Uterus (tissue), 2 donors: Measurements from ENCODE around the gene PTPRD.

Experiments
- CTCF ChIP-seq, 4 experiments: fragments of 200-600 bp in 2 of 4; fragments of 450-650 bp in 2 of 4; sonication (generic) in 2 of 4; IDR thresholded peaks; one replicate each; pipeline ENCODE4 v1.5.1; 2016 to 2019; ENCODE audit warnings: antibody characterized with exemption in 4 of 4, mild to moderate bottlenecking in 2 of 4, moderate library complexity in 1 of 4
- POLR2A ChIP-seq, 2 donors: fragments of 450-650 bp; IDR thresholded peaks; one replicate each; pipeline ENCODE4 v1.6.1; 2016; ENCODE audit warnings: antibody characterized with exemption in 2 of 2, mild to moderate bottlenecking in 1 of 2, moderate library complexity in 1 of 2

GRCh38 chr9:8926461-8926860 lies 1686.3 kb downstream of the PTPRD start:
- TF ChIP-seq POLR2A (IDR thresholded peaks at IDR 0.05) (no peak), CTCF (IDR thresholded peaks at IDR 0.05) (no peak)
